Measurements from ENCODE around the gene ADGRV1.
"Not testable (repeated sequence)": the region's sequence is repeated elsewhere in the genome, so short reads cannot be mapped to it uniquely, and the experiment has no call there.

The ADGRV1 gene

GRCh38 chr5:91022518-91022917 lies 463.9 kb downstream of the ADGRV1 start:
- Mint-ChIP-seq H3K36me3 (no peaks in the 10 kb centered on the region), H3K27ac (no peak overlapping the region), H3K4me1 (ENCODE audit: low read depth) (no peaks in the 10 kb centered on the region), H3K9me3 (ENCODE audit: low read depth) (no peaks in the 10 kb centered on the region), H3K4me3 (no peak overlapping the region), H3K27me3 (peaks cover 4% of the 10 kb centered on the region)

GRCh38 chr5:91024206-91024605 lies 465.6 kb downstream of the ADGRV1 start:
- Mint-ChIP-seq H3K9me3 (ENCODE audit: low read depth) (no peaks in the 10 kb centered on the region), H3K4me3 (no peak overlapping the region), H3K4me1 (ENCODE audit: low read depth) (no peaks in the 10 kb centered on the region), H3K27ac (no peak overlapping the region), H3K27me3 (peaks cover 8% of the 10 kb centered on the region), H3K36me3 (no peaks in the 10 kb centered on the region)

- Mint-ChIP-seq H3K9me3 (ENCODE audit: low read depth) (no peaks in the 10 kb centered on the region), H3K4me1 (ENCODE audit: low read depth) (no peaks in the 10 kb centered on the region), H3K27ac (no peak overlapping the region), H3K4me3 (no peak overlapping the region), H3K27me3 (peaks cover 6% of the 10 kb centered on the region), H3K36me3 (no peaks in the 10 kb centered on the region)
These were observed 466.1 kb downstream of the ADGRV1 start for GRCh38 chr5:91024727-91025126.

- Mint-ChIP-seq H3K27ac (no peak overlapping the region), H3K9me3 (ENCODE audit: low read depth) (no peaks in the 10 kb centered on the region), H3K4me3 (no peak overlapping the region), H3K27me3 (peaks cover 6% of the 10 kb centered on the region), H3K4me1 (ENCODE audit: low read depth) (no peaks in the 10 kb centered on the region), H3K36me3 (no peaks in the 10 kb centered on the region)
These were observed 466.9 kb downstream of the ADGRV1 start for GRCh38 chr5:91025449-91025848.

GRCh38 chr5:91025956-91026355 lies 467.4 kb downstream of the ADGRV1 start:
- H3K36me3 Mint-ChIP-seq, result no peaks in the 10 kb centered on the region
- no peak overlapping the region for H3K27ac Mint-ChIP-seq
- peaks cover 9% of the 10 kb centered on the region for H3K27me3 Mint-ChIP-seq
- no peaks in the 10 kb centered on the region for H3K4me1 Mint-ChIP-seq (ENCODE audit: low read depth)
- no peak overlapping the region for H3K4me3 Mint-ChIP-seq
- H3K9me3 Mint-ChIP-seq (ENCODE audit: low read depth), result no peaks in the 10 kb centered on the region

- Mint-ChIP-seq H3K4me1 (ENCODE audit: low read depth) (no peaks in the 10 kb centered on the region), H3K9me3 (ENCODE audit: low read depth) (no peaks in the 10 kb centered on the region), H3K27me3 (peaks cover 11% of the 10 kb centered on the region), H3K4me3 (no peak overlapping the region), H3K36me3 (no peaks in the 10 kb centered on the region), H3K27ac (no peak overlapping the region)
These were observed 467.9 kb downstream of the ADGRV1 start for GRCh38 chr5:91026466-91026865.

- Mint-ChIP-seq H3K27ac (no peak overlapping the region), H3K4me1 (ENCODE audit: low read depth) (no peaks in the 10 kb centered on the region), H3K9me3 (ENCODE audit: low read depth) (no peaks in the 10 kb centered on the region), H3K27me3 (peaks cover 11% of the 10 kb centered on the region), H3K36me3 (no peaks in the 10 kb centered on the region), H3K4me3 (no peak overlapping the region)
These were observed 469.0 kb downstream of the ADGRV1 start for GRCh38 chr5:91027405-91028139.

- H3K27ac Mint-ChIP-seq, result no peak overlapping the region
- H3K9me3 Mint-ChIP-seq (ENCODE audit: low read depth), result no peaks in the 10 kb centered on the region
- no peaks in the 10 kb centered on the region for H3K36me3 Mint-ChIP-seq
- no peak overlapping the region for H3K4me3 Mint-ChIP-seq
- H3K27me3 Mint-ChIP-seq, result peaks cover 11% of the 10 kb centered on the region
- H3K4me1 Mint-ChIP-seq (ENCODE audit: low read depth), result no peaks in the 10 kb centered on the region
These were observed 469.9 kb downstream of the ADGRV1 start for GRCh38 chr5:91028499-91028956.

- Mint-ChIP-seq H3K9me3 (ENCODE audit: low read depth) (no peaks in the 10 kb centered on the region), H3K4me3 (no peak overlapping the region), H3K27ac (no peak overlapping the region), H3K27me3 (peaks cover 13% of the 10 kb centered on the region), H3K4me1 (ENCODE audit: low read depth) (no peaks in the 10 kb centered on the region), H3K36me3 (no peaks in the 10 kb centered on the region)
These were observed 472.2 kb downstream of the ADGRV1 start for GRCh38 chr5:91030521-91031401.

- no peaks in the 10 kb centered on the region for H3K9me3 Mint-ChIP-seq (ENCODE audit: low read depth)
- no peak overlapping the region for H3K4me3 Mint-ChIP-seq
- no peaks in the 10 kb centered on the region for H3K4me1 Mint-ChIP-seq (ENCODE audit: low read depth)
- H3K36me3 Mint-ChIP-seq, result no peaks in the 10 kb centered on the region
- H3K27me3 Mint-ChIP-seq, result peaks cover 13% of the 10 kb centered on the region
- H3K27ac Mint-ChIP-seq, result no peak overlapping the region
These were observed 472.8 kb downstream of the ADGRV1 start for GRCh38 chr5:91031402-91031752.

GRCh38 chr5:91032125-91032524 lies 473.5 kb downstream of the ADGRV1 start:
- Mint-ChIP-seq H3K27ac (no peak overlapping the region), H3K9me3 (ENCODE audit: low read depth) (no peaks in the 10 kb centered on the region), H3K4me1 (ENCODE audit: low read depth) (no peaks in the 10 kb centered on the region), H3K4me3 (no peak overlapping the region), H3K36me3 (no peaks in the 10 kb centered on the region), H3K27me3 (peaks cover 13% of the 10 kb centered on the region)

GRCh38 chr5:91033370-91033769 lies 474.8 kb downstream of the ADGRV1 start:
- Mint-ChIP-seq H3K4me3 (no peak overlapping the region), H3K9me3 (ENCODE audit: low read depth) (no peaks in the 10 kb centered on the region), H3K36me3 (no peaks in the 10 kb centered on the region), H3K27me3 (peaks cover 9% of the 10 kb centered on the region), H3K4me1 (ENCODE audit: low read depth) (no peaks in the 10 kb centered on the region), H3K27ac (no peak overlapping the region)

GRCh38 chr5:91038180-91038808 lies 479.7 kb downstream of the ADGRV1 start:
- H3K36me3 Mint-ChIP-seq, result no peaks in the 10 kb centered on the region
- peaks cover 3% of the 10 kb centered on the region for H3K27me3 Mint-ChIP-seq
- H3K27ac Mint-ChIP-seq, result no peak overlapping the region
- H3K4me1 Mint-ChIP-seq (ENCODE audit: low read depth), result no peaks in the 10 kb centered on the region
- H3K9me3 Mint-ChIP-seq (ENCODE audit: low read depth), result peaks cover 6% of the 10 kb centered on the region
- no peak overlapping the region for H3K4me3 Mint-ChIP-seq

GRCh38 chr5:91041132-91041531 lies 482.5 kb downstream of the ADGRV1 start:
- not testable (repeated sequence) for H3K27ac Mint-ChIP-seq; H3K4me3 Mint-ChIP-seq; H3K36me3 Mint-ChIP-seq; H3K4me1 Mint-ChIP-seq (ENCODE audit: low read depth); H3K9me3 Mint-ChIP-seq (ENCODE audit: low read depth); H3K27me3 Mint-ChIP-seq

GRCh38 chr5:91042247-91042935 lies 483.8 kb downstream of the ADGRV1 start:
- H3K4me3 Mint-ChIP-seq, result no peak overlapping the region
- peaks cover 9% of the 10 kb centered on the region for H3K9me3 Mint-ChIP-seq (ENCODE audit: low read depth)
- no peak overlapping the region for H3K27ac Mint-ChIP-seq
- H3K4me1 Mint-ChIP-seq (ENCODE audit: low read depth), result no peaks in the 10 kb centered on the region
- H3K36me3 Mint-ChIP-seq, result no peaks in the 10 kb centered on the region
- H3K27me3 Mint-ChIP-seq, result no peaks in the 10 kb centered on the region
